ENCODE results near the gene NEXN. TPM values are rescaled to one million over a fixed set of nuclear protein-coding genes. Genes with fewer than 3 reads are reported as not detected.

Gene NEXN
- total and polyA plus RNA-seq, 2 of the 8 experiments (the other 6 are each of a cell fraction or from before 2014, with no cell fraction given) = 0.20 to 2.9 TPM

- no peak overlapping the region for H3K18ac ChIP-seq (ENCODE audit: extremely low read depth, low read length)
- H3K14ac ChIP-seq (ENCODE audit: insufficient read length) = no peak overlapping the region
- H3K4me2 ChIP-seq (ENCODE audit: insufficient read depth in 1 of 2, low read depth in 2 of 2, low read length in 2 of 2) = peak overlapping the region; percentile 22 to 78; a peak in 3 of 4 replicates
- H3K27ac ChIP-seq (ENCODE audit: low read depth, low read length) = no peak overlapping the region
- H3K27me3 ChIP-seq (replicated peaks in 1 of 4; ENCODE audit: control insufficient read depth in 3 of 4, extremely low read depth in 1 of 4, insufficient read depth in 3 of 4, low read length in 3 of 4) = no peaks in the 10 kb centered on the region
- FAIRE-seq (no peak), DNase-seq (ENCODE audit: low read depth in 1 of 2, low spot score in 2 of 2) (no peak)
- no peak overlapping the region for H2AFZ ChIP-seq (ENCODE audit: low read length)
- no peak overlapping the region for H3K56ac ChIP-seq (replicated peaks; ENCODE audit: insufficient read length, low read depth, low read length)
- no peak overlapping the region for H3K4ac ChIP-seq (replicated peaks; ENCODE audit: insufficient read length, low read depth, low read length)
- H3K23ac ChIP-seq (ENCODE audit: insufficient read length) = no peak overlapping the region
- H3K9me3 ChIP-seq (ENCODE audit: insufficient read depth in 2 of 2, low read depth in 1 of 2, low read length in 1 of 2) = no peaks in the 10 kb centered on the region
- H4K20me1 ChIP-seq (replicated peaks in 1 of 2; ENCODE audit: control insufficient read depth in 1 of 2, insufficient read depth in 2 of 2, low read length in 2 of 2) = peaks cover 23 to 37% of the 10 kb centered on the region in 2 experiments
- no peak overlapping the region for H2BK120ac ChIP-seq (replicated peaks; ENCODE audit: low read depth, low read length)
- H2BK15ac ChIP-seq (ENCODE audit: low read length) = no peak overlapping the region
- H4K5ac ChIP-seq (ENCODE audit: insufficient read length, low read depth, low read length) = no peak overlapping the region
- H2AK5ac ChIP-seq (ENCODE audit: low read depth, low read length) = no peak overlapping the region
- no peak overlapping the region for H4K91ac ChIP-seq (replicated peaks; ENCODE audit: insufficient read length, low read length)
- WGBS, 2 experiments (ENCODE audit: extremely low coverage in 1 of 2, insufficient coverage in 1 of 2, insufficient read length in 1 of 2, insufficient replicate concordance in 2 of 2, low coverage in 1 of 2, low lambda C conversion rate in 2 of 2, missing lambda C conversion rate in 1 of 2) = 16% methylated on average over 3 of the region's 3 CpGs; no CpG with 5 or more reads in 1 of the 2 experiments
- H3K4me1 ChIP-seq (replicated peaks in 1 of 4; ENCODE audit: control insufficient read depth in 3 of 4, insufficient read depth in 4 of 4, low read length in 3 of 4) = peaks cover 0 to 10% (median 4%) of the 10 kb centered on the region in 4 experiments; a peak in 3 of 7 replicates
- H3K79me1 ChIP-seq (ENCODE audit: low read depth, low read length) = no peaks in the 10 kb centered on the region; the same call in 1 of the 2 replicates
- ChIA-PET CTCF (ENCODE audit: partially characterized antibody) (interaction anchor here (1.0 to 1.7 kb wide), 2 partner anchors 100 to 142 kb away, joined by 3 to 8 read pairs; no protein-coding TSS in a partner anchor), POLR2A (ENCODE audit: partially characterized antibody) (interaction anchor here (0.6 to 2.8 kb wide), 9 partner anchors 8 to 945 kb away, joined by 3 to 15 read pairs (median 11); partner anchors contain the start of genes DNAJB4 and FUBP1)
- no peak overlapping the region for H3K9ac ChIP-seq (replicated peaks in 1 of 4; ENCODE audit: extremely low read depth in 1 of 4, low read depth in 3 of 4, low read length in 3 of 4)
- H3K23me2 ChIP-seq (ENCODE audit: low read depth, low read length) = peaks cover 5% of the 10 kb centered on the region; the same call in 1 of the 2 replicates
- no peak overlapping the region for H2BK20ac ChIP-seq (ENCODE audit: low read length)
- H3K36me3 ChIP-seq (ENCODE audit: control insufficient read depth in 2 of 4, insufficient read depth in 4 of 4, low read length in 3 of 4) = peaks cover 10 to 71% (median 21%) of the 10 kb centered on the region in 4 experiments
- peaks cover 52 to 100% of the 10 kb centered on the region in 2 experiments for H3K79me2 ChIP-seq (ENCODE audit: control insufficient read depth in 1 of 2, insufficient read depth in 2 of 2, low read length in 2 of 2)
- H2BK12ac ChIP-seq (ENCODE audit: low read depth, low read length) = no peak overlapping the region
- H3K4me3 ChIP-seq (ENCODE audit: extremely low read depth in 1 of 4, insufficient read depth in 2 of 4, low read depth in 3 of 4, low read length in 4 of 4) = peak overlapping the region in 1 of 4 experiments; percentile 25; a peak in 2 of 8 replicates
- no peak overlapping the region for H2BK5ac ChIP-seq (ENCODE audit: low read depth, low read length)
- H4K8ac ChIP-seq (ENCODE audit: extremely low read depth, insufficient read depth, low read length) = no peak overlapping the region
- TF ChIP-seq NRF1 (IDR thresholded peaks at IDR 0.05; ENCODE audit: low read depth, low read length) (no peak), GTF2F1 (IDR thresholded peaks at IDR 0.05; ENCODE audit: borderline replicate concordance, low read depth, low read length) (no peak), RBBP5 (IDR thresholded peaks at IDR 0.05; ENCODE audit: borderline replicate concordance, low read depth, low read length) (no peak), YY1 (IDR thresholded peaks at IDR 0.05; ENCODE audit: low read depth, low read length) (no peak), SP2 (IDR thresholded peaks at IDR 0.05; ENCODE audit: low read length) (no peak), SUZ12 (IDR thresholded peaks at IDR 0.05; ENCODE audit: low read length) (no peak), CREB1 (IDR thresholded peaks at IDR 0.05) (no peak), GABPA (IDR thresholded peaks at IDR 0.05; ENCODE audit: borderline replicate concordance, insufficient read depth, low read length) (no peak), SIX5 (IDR thresholded peaks at IDR 0.05; ENCODE audit: low read depth, low read length) (no peak), BCL11A (IDR thresholded peaks at IDR 0.05; ENCODE audit: low read depth in 2 of 2, low read length in 2 of 2) (no peak), CHD1 (IDR thresholded peaks at IDR 0.05; ENCODE audit: low read depth, low read length) (no peak), ZNF274 (IDR thresholded peaks at IDR 0.05; ENCODE audit: borderline replicate concordance, extremely low read depth, low read length) (no peak), RXRA (IDR thresholded peaks at IDR 0.05; ENCODE audit: insufficient read depth, low read depth, low read length) (no peak), KDM5A (IDR thresholded peaks at IDR 0.05; ENCODE audit: low read length) (no peak), CTBP2 (IDR thresholded peaks at IDR 0.05; ENCODE audit: borderline replicate concordance, insufficient read depth, insufficient read length, low read length) (no peak)
Measured at GRCh38 chr1:77972080-77972479, 83.7 kb downstream of the NEXN start.
